Measurements from ENCODE around the gene SAV1.
"Not testable (repeated sequence)": the region's sequence is repeated elsewhere in the genome, so short reads cannot be mapped to it uniquely, and the experiment has no call there.

The SAV1 gene

DNA sequence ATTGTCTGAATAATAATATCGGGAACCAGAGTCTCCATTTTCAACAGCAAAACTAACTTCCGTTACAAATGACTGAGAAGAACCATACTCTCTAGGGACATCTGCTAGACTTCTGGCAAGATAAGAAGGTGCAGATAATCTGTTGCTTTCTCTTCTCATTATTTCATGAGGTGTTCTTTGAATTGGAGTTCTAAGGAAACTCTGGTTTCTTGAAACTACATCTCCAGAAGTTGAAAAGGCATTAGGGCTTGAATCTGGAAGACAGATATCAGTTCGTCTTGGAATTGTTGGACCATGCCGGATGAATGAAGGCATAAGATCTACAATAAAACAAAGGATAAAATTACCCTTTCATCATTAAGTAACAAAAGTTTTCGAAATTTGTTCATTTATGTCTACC lies 2.8 kb downstream of the SAV1 start:
- not testable (repeated sequence) for DNase-seq (ENCODE audit: low spot score)

DNA sequence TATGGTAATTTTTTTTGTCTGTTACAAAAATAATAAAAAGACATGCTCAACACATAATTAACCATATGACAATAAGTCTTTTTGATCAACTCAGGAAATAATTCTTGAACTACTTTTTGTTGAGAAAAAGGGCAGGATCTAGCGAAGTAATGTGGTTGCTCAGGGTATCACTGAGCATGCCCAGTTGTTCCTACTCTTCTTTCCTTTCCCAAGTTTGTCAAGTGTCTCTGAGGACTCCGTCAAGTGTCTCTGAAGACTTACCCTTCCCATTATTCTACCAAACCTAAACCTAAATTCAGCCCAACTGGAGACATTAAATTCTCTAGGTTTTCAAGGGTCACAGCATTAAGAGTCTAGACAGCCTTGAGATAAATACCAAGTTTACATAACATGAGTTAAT lies 3.5 kb downstream of the SAV1 start:
- not testable (repeated sequence) for DNase-seq (ENCODE audit: low spot score)

DNA sequence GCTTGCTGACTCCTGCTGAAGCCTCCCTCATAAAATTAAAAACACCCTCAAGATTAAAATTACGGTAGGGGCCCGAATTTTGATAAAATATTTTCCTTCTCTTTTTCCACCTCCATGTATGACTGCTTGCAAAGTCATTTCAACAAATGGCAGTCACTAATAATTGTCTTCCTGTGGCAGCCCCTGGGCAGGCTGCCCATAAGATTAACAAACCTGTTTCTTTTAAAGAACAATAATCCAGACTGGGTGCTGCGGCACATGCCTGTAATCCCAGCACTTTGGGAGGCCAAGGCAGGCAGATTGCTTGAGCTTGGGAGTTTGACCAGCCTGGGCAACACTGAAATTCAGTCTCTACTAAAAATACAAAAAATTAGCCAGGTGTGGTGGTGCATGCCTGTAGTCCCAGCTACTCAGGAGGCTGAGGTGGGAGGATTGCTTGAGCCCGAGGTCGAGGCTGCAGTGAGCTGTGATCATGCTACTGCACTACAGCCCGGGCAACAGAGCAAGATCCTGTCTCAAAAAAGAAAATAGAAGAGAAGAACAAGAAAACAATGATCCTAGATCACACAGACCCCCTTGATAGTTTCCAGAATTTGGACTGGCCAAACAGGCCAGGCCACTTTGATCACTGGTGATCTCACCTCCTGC lies 8.7 kb downstream of the SAV1 start:
- no peak for DNase-seq (ENCODE audit: low spot score)

GRCh38 chr14:50658203-50658602 lies 9.9 kb downstream of the SAV1 start:
- DNase-seq (ENCODE audit: low spot score): no peak

DNA sequence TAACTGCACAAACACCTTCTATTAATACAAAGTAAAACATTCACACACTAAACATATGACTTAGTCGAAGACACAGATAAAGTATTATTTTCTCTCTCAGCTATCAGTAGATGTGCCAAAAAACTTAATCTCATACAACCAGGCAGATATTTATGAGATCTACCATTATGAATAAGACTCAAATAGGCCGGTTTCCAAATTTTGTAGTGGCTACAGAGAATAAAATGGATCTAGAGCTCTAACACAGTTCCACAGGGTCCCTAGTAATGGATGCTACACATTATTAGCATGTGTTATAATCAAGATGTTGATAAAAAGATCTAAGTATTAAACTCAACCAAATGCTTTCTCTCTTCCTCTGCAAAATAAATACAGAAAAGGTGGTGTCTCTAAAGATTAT lies 10.4 kb downstream of the SAV1 start:
- DNase-seq (ENCODE audit: low spot score): no peak

DNA sequence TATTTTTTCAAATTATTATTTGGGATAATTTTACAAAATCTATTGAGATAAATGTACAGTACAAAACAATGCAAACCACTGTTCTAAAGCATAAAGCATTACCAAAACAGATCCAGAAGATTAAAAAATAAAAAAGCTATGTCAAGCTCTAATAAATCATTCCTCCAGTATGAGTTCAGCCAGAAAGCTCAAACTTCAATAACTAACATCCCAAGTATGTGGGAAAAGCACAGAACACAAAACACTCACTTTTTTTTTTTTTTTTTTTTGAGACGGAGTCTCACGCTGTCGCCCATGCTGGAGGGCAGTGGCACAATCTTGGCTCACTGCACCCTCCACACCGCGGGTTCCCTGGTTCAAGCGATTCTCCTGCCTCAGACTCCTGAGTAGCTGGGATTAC lies 11.3 kb downstream of the SAV1 start:
- no peak for DNase-seq (ENCODE audit: low spot score)

- DNase-seq (ENCODE audit: low spot score): no peak
Observed at GRCh38 chr14:50649691-50650090, 18.4 kb downstream of the SAV1 start.

DNA sequence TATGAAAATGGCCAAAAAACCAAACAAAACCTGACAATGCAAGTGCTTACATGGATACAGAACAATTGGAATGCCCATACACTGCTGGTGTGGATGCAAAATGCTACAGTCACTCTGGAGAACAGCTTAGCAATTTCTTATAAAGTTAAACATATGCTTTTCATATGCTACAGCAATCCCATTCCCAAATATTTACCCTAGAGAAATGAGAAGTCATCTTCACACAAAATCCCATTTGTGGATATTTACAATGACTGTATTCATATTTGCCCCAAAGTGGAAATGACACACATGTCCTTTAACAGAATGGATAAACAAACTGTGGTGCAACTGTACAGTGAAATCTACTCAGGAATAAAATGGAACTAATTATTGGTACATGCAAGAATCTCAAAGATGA lies 20.4 kb downstream of the SAV1 start:
- DNase-seq (ENCODE audit: low spot score): no peak

DNA sequence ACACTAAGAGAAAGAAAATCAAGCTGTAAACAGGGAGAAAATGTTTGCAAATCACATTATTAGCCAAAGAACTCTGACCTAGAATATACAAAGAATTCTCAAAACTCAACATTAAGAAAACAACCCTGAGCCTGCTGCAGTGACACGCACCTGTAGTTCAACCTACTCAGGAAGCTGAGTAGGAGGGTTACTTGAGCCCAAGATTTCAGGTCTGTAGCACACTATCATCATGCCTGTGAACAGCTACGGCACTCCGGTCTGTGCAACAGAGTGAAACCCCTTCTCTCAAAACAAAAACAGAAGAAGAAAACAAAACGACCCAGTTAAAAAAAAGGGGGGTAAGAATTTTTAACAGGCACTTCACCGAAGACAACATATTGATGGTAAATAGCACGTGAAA lies 20.8 kb downstream of the SAV1 start:
- no peak for DNase-seq (ENCODE audit: low spot score)

- DNase-seq (ENCODE audit: low spot score): no peak
Observed at GRCh38 chr14:50635141-50635540, 33.0 kb downstream of the SAV1 start.

DNA sequence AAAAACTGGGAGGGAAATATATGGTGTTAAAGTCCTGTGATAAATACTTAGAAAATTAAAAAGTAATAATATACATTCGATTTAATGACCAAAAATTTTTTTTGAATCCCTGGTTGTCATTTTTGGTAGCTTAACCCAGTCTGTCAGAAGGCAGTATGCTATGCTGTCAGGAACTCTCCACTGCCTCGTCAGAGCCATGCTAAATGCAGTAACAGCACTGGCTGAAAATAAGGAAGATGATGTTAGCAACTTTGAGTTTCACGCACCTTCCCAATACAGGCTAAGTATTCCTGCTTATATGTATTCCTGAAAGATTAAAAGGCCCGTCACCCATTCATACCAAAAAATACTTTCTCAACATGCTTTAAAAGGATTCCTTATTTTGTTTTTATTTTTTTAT lies 34.2 kb downstream of the SAV1 start:
- DNase-seq (ENCODE audit: low spot score): no peak

DNA sequence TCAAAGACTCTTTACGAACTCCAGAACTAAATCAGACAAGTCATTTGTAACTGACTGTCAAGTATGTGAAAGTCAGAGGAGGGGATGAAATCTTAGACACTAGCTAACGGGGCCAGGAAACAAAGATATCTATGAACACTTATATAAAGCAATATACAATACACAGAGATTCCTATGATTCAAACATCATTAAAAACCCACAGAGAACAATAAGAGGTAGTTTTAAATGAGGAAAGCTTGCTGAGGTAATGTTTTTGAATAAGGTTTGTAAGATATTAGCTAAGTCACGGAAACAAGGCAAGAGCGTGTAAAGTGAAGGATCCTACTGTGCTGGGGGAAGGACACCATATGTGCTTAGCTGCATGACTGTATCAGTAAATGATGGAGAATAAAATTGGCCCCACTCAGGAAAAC lies 36.7 kb downstream of the SAV1 start:
- no peak for DNase-seq (ENCODE audit: low spot score)

DNA sequence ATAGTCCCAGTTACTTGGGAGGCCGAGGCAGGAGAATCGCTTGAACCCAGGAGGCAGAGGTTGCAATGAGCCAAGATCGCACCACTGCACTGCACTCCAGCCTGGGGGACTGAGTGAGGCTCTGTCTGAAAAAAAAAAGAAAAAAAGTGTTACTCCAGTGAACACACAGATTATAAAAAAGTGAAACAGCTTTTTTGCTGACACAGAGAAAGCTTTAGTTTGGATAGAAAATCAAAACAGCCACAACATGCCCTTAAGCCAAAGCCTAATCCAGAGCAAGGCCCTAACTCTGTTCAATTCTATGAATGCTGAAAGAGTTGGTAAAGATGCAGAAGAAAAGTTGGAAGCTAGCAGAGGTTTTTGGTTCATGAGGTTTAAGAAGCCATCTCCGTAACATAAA lies 43.2 kb downstream of the SAV1 start:
- not testable (repeated sequence) for DNase-seq (ENCODE audit: low spot score)

DNA sequence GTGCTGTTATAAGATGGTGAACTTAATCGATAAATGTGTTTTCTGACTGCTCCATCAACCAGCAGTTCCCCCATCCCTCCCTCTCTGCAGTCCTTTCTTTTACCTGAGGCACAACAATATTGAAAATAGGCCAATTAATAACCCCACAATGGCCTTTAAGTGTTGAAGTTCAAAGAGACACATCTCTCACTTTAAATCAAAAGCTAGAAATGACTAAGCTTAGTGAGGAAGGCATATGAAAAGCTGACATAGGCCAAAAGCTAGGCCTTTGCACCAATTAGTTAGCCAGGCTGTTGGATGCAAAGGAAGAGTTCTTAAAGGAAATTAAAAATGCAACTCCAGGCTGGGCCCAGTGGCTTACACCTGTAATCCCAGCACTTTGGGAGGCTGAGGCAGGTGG lies 43.7 kb downstream of the SAV1 start:
- no peak for DNase-seq (ENCODE audit: low spot score)

DNA sequence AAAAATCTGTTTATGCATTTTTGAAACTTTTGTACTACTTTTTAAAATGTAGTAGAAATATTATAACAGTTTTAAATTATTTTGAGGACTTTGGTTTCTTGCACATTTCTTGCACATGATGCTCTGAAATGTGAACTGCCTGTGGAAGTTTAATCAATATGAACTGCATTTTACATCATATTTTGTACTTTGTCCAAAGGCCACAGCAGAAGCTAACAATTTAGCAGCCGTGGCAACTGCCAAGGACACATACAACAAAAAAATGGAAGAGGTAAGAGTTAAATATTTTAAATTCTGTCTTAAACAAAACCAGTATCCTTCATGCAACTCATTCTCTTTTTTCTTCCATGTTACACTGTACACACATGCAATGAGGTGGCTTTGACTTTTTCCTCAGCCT lies 45.1 kb downstream of the SAV1 start:
- no peak for DNase-seq (ENCODE audit: low spot score)

DNA sequence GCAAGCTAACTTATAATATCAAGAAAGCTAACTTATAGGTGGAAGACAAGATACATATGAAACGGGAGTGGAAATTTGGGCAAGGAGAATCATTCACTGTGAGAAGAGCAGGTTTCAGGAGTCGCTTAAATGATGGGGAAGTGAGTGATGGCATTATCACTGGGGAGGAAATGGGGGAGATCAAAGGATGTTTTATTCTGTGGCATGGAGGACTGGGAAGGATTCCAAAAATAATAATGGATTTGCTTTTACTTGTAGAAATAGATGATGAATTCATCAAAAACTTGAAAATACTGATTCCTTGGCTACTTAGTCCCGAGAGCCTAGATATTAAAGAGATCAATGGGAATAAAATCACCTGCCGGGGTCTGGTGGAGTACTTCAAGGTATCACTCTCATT lies 47.8 kb downstream of the SAV1 start:
- DNase-seq (ENCODE audit: low spot score): no peak

- no peak for DNase-seq (ENCODE audit: low spot score)
Observed at GRCh38 chr14:50619569-50620141, 48.5 kb downstream of the SAV1 start.

- no peak for DNase-seq (ENCODE audit: low spot score)
Observed at GRCh38 chr14:50616275-50616674, 51.8 kb downstream of the SAV1 start.

- DNase-seq (ENCODE audit: low spot score): no peak
Observed at GRCh38 chr14:50615552-50615951, 52.6 kb downstream of the SAV1 start.

DNA sequence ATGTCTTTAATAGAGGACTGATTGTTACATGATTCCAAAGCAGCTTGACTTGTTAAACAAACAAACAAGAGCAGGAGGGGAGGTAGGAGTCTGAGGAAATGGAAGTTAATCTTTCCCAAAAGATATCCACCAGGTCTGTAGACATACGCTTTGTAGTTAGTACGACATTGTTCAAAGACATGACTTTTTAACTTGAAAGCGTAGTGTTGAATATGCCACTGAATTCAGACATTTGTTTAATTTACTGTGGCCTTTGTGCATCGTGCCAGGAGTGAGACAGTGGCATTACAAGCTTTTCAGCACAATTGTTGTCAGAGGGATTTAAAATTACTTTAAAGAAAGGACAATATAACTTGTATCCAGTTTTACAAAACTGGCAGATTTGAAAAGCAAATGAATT lies 53.0 kb downstream of the SAV1 start:
- no peak for DNase-seq (ENCODE audit: low spot score)

DNA sequence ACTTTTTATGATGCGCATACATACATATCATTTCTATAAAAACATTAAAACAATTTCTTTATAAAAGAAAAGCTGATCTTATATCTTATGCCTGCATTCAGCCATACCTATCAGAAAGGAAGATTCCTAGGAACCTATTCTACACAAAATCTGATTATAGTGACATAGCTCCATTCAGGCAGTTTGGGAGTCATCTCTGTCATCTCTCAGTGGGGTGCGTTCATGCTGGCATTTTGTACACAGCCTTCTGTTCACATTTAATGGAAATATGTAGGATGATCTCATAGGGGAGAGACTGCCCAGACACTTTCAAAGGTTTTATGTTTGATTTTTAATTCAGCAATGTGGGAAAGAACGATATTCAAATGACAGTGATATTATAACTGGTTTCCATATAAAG lies 55.3 kb downstream of the SAV1 start:
- no peak for DNase-seq (ENCODE audit: low spot score)

GRCh38 chr14:50610465-50610864 lies 57.6 kb downstream of the SAV1 start:
- no peak for DNase-seq (ENCODE audit: low spot score)

DNA sequence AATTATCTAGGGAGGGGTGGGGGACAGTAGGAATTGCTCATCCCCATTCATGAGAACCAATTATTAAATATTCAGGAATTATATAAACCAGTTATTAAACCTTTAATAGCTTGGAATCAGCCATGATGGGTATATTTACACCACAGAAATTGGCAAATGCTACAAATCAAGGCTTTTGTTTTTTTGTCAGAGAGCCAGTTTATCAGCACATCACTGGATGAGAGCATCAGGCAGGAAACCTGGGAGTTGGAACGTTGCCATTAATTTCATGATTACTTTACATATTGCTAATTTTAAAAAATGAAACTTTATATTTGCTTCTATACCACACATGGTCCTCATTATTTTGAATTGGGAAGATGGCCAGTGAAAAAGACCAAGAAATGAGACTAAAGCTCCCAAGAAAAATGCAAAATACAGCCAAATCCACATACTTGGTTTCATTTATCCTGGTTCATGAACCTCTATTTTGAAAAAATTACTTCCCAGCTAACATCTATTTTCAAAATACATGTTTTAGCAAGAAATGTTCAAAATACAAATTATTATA lies 59.7 kb downstream of the SAV1 start:
- no peak for DNase-seq (ENCODE audit: low spot score)

DNA sequence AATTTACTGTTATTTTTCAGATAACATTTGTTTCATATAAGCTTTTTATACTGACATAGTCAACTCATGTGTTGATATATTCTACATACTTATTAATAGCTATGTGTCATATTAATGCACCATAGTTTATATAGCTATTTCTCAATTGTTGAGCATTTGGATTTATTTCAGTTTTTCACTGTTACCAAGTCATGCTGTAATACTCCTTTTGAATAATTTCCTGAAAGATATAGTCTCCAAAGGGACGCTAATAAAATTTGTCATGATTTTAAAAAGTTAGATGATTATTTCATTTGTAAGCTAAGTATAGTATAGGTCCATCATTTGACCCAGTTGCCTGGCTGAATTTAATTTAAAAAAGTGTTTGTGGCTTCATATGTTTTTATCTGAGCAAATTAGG lies 60.3 kb downstream of the SAV1 start:
- DNase-seq (ENCODE audit: low spot score): no peak

Data from ecto neural progenitor cell (in vitro differentiated cells).